ENCODE data around the gene SLCO4A1. TPM values are rescaled to one million over a fixed set of nuclear protein-coding genes. Genes with fewer than 3 reads are reported as not detected.

Gene SLCO4A1
- total RNA-seq, 4 donors from 2014 or later, result 1.8 to 51.2 (median 29.9) TPM

DNA sequence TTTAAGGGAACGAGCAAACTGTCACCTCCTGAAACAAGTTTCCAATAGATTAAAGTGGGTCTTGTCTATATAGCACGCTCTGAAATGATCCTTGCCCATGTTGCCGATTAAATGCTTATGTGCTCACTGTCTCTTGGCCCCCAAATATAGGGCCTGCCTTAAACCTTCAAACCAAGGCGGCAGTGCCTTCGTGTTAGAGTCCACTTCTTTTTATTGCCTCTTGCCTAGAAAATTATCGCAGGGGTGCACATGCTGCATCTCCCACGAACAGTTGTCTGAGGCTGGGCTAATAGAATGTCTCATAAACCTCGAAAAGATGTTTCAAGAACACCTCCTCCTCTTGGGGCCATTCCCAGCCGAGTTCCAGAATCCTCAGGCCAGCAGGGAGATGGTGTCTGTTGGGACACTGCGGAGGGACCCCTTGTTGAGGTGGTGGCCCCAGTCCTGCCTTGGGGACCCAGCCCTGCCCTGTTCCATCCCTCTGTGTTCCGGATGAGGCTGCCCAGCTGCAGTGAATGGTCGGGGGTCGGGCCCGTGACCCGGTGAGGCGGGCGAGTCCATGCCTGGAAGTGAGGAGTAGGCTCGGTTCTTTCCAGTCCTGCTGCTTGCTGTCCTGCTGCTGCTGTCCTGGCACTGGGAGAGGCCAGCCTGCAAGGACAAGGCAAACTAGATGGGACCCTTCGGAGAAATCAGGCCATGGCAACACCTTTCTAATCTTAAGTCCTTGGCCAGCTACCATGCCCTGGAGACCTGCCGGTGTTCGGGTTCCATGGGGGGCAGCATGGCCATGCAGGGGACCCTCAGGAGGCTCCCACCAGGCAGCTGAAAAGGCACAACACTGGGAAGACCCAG, 34.7 kb upstream of the SLCO4A1 start:
- TF ChIP-seq, protein P1, sequence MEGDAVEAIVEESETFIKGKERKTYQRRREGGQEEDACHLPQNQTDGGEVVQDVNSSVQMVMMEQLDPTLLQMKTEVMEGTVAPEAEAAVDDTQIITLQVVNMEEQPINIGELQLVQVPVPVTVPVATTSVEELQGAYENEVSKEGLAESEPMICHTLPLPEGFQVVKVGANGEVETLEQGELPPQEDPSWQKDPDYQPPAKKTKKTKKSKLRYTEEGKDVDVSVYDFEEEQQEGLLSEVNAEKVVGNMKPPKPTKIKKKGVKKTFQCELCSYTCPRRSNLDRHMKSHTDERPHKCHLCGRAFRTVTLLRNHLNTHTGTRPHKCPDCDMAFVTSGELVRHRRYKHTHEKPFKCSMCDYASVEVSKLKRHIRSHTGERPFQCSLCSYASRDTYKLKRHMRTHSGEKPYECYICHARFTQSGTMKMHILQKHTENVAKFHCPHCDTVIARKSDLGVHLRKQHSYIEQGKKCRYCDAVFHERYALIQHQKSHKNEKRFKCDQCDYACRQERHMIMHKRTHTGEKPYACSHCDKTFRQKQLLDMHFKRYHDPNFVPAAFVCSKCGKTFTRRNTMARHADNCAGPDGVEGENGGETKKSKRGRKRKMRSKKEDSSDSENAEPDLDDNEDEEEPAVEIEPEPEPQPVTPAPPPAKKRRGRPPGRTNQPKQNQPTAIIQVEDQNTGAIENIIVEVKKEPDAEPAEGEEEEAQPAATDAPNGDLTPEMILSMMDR (IDR thresholded peaks at IDR 0.05), result no peak
- TF ChIP-seq POLR2A (IDR thresholded peaks at IDR 0.05), result no peak
- Histone ChIP-seq H3K36me3 (no peaks in the 10 kb centered on the region), H3K27me3 (no peaks in the 10 kb centered on the region), H3K4me3 (no peak overlapping the region), H3K27ac (no peak overlapping the region), H3K9me3 (no peaks in the 10 kb centered on the region), H3K4me1 (no peaks in the 10 kb centered on the region)
- intact Hi-C loops (cut with DNase I; ENCODE audit: low total_unique reads), result no loop called here
- no peak for DNase-seq

DNA sequence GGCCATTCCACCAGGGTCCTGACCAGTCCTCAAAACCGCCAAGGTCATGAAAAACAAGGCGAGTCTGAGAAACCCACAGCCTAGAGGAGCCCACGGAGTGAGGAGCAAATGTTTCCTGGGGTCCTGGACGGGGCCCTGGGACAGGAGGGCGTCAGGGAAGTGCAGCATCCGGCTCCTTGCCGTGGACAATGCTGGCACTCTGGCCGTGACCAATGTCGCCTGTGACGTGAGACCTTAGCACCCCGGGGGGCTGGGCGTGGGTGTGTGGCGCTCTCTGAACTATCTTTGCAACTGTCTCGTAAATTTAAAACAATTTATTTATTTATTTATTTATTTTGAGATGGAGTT, 34.1 kb upstream of the SLCO4A1 start:
- Histone ChIP-seq H3K36me3 (no peaks in the 10 kb centered on the region), H3K4me3 (no peak overlapping the region), H3K27ac (no peak overlapping the region), H3K9me3 (no peaks in the 10 kb centered on the region), H3K27me3 (no peaks in the 10 kb centered on the region), H3K4me1 (no peaks in the 10 kb centered on the region)
- DNase-seq, result no peak
- intact Hi-C loops (cut with DNase I; ENCODE audit: low total_unique reads), result no loop called here
- no peak for TF ChIP-seq POLR2A (IDR thresholded peaks at IDR 0.05)
- TF ChIP-seq, protein P1 (IDR thresholded peaks at IDR 0.05), result no peak

DNA sequence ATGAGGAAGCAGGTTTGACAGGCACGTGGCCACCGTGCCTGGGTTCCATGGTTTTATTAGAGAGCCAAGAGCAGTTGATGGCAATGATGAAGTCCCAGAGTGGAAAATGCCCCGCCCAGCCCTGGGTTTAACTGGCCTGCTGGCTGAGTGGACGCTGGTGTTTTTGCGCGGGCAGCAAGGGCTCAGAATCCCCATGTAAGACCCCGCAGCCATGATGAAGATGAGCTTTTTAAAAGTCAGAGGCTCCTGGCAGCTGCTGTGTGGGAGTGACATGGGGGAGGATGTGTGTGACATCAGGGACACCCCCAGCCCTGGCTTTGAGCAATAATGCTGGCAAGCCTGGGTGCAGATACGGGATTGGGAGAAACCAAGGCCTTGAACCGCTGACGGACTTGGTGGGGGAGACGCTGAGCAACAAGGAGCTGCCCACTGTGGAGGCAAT, 33.0 kb upstream of the SLCO4A1 start:
- Histone ChIP-seq H3K4me1 (no peaks in the 10 kb centered on the region), H3K9me3 (no peaks in the 10 kb centered on the region), H3K27ac (no peak overlapping the region), H3K27me3 (no peaks in the 10 kb centered on the region), H3K36me3 (no peaks in the 10 kb centered on the region), H3K4me3 (no peak overlapping the region)
- TF ChIP-seq POLR2A (IDR thresholded peaks at IDR 0.05), result no peak
- TF ChIP-seq, protein P1 (IDR thresholded peaks at IDR 0.05), result no peak
- no peak for DNase-seq
- intact Hi-C loops (cut with DNase I; ENCODE audit: low total_unique reads), result no loop called here

DNA sequence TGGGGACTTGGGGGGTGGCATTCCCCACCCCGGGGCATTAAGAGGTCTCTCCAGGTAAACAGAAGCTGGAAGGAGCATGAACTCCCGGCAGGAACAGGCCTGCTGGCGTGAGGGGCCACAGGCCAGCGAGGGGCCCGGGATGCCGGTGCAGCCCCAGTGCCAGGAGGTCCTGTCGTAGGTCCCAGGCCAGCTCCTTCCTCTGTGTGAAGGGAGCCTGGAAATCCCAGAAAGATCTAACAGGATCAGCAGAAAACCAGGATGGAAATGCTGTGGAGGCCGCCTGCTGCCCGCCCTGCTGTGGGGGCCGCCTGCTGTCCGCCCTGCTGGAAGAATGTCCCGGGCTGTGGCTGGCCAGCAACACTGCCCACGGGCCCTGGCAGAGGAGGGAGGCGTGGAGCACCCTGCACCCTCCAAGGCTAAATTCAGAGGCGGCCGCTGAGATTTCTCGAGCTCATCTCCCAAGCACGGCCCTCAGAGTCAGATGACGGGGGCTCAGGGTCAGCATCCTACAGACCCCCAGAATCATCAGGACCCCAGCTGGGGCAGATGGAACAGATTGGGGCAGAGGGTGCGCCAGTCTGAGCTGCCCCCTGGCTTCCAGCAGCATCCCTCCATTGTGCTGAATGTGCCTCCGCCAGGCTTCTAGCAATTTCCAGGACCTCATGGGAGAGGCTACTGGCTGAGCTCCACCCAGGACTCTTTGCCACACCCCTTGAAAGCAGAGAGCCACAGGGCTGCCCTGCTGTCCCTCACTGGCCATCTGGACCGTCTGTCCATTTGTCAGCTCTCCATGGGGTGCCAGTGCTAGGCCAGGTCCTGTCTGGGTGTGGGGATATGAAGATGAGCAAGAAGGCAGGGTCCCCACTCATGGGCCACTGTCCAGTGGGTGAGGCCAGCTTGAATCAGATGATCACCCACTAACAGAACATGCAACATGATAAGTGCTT, 32.2 kb upstream of the SLCO4A1 start:
- H3K9me3 ChIP-seq, result no peaks in the 10 kb centered on the region
- no peak for TF ChIP-seq POLR2A (IDR thresholded peaks at IDR 0.05)
- TF ChIP-seq, protein P1 (IDR thresholded peaks at IDR 0.05), result no peak
- no peaks in the 10 kb centered on the region for H3K36me3 ChIP-seq
- no peaks in the 10 kb centered on the region for H3K27me3 ChIP-seq
- no peak overlapping the region for H3K27ac ChIP-seq
- no peak for DNase-seq
- H3K4me1 ChIP-seq, result no peaks in the 10 kb centered on the region
- no peak overlapping the region for H3K4me3 ChIP-seq
- intact Hi-C loops (cut with DNase I; ENCODE audit: low total_unique reads), result loop anchor here (10.0 kb wide), 1 partner anchor 105 kb away; no protein-coding TSS in a partner anchor

Data from uterus (tissue), 4 donors.